ENCODE measurements around the gene PDCL3. TPM values are rescaled to one million over a fixed set of nuclear protein-coding genes. Genes with fewer than 3 reads are reported as not detected.

The PDCL3 gene
- total and polyA plus RNA-seq, 12 donors, result 9.6 to 51.3 (median 17.9) TPM

- no peaks in the 10 kb centered on the region for H3K36me3 ChIP-seq (replicated peaks in 1 of 2)
- no peaks in the 10 kb centered on the region for H3K27me3 ChIP-seq
- 34 to 45% (median 36%) methylated on average over 2 of the region's 2 CpGs for WGBS, 4 donors
- intact Hi-C loops (cut with DNase I), result no loop called here
- no peaks in the 10 kb centered on the region for H3K4me1 ChIP-seq (replicated peaks in 1 of 2)
- DNase-seq, result no peak
- TF ChIP-seq CTCF (IDR thresholded peaks at IDR 0.05), result no peak
- TF ChIP-seq POLR2A (IDR thresholded peaks at IDR 0.05), result no peak
- no peak overlapping the region for H3K27ac ChIP-seq
- no peaks in the 10 kb centered on the region for H3K9me3 ChIP-seq (replicated peaks in 1 of 3)
- no peak overlapping the region for H3K4me3 ChIP-seq
These were observed 44.0 kb upstream of the PDCL3 start for GRCh38 chr2:100518801-100519200.

GRCh38 chr2:100520224-100520623 is 42.6 kb upstream of the PDCL3 start:
- no peaks in the 10 kb centered on the region for H3K36me3 ChIP-seq (replicated peaks in 1 of 2)
- H3K9me3 ChIP-seq (replicated peaks in 1 of 3), result no peaks in the 10 kb centered on the region
- intact Hi-C loops (cut with DNase I), result no loop called here
- H3K4me3 ChIP-seq, result no peak overlapping the region
- TF ChIP-seq POLR2A (IDR thresholded peaks at IDR 0.05) (no peak), CTCF (IDR thresholded peaks at IDR 0.05) (no peak)
- no peak for DNase-seq
- H3K4me1 ChIP-seq (replicated peaks in 1 of 2), result no peaks in the 10 kb centered on the region
- no peak overlapping the region for H3K27ac ChIP-seq
- 65 to 69% (median 67%) methylated on average over 2 of the region's 2 CpGs for WGBS, 4 donors
- no peaks in the 10 kb centered on the region for H3K27me3 ChIP-seq

DNA sequence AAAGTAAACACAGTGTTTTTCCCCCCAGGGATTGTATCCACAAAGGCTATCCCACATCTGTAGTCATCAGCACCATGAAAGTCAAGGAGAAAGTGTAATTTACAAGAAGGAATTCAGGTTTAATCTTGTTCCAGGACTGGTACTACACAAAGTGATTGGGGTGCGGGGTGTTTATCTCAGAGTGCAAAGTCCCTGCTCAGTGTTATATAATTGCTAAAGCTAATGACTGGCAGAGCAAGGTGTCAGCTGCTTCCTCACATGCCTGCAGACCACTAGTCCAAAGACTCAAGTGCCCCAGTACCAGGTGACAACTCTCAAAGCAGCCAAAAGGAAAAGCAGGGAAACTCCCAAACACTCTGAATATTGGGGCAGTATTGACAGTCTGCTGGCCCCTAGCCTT is 40.4 kb upstream of the PDCL3 start:
- intact Hi-C loops (cut with DNase I), result no loop called here
- WGBS, 4 donors, result 83 to 95% (median 89%) methylated on average over 1 of the region's 1 CpG
- no peak overlapping the region for H3K27ac ChIP-seq
- no peaks in the 10 kb centered on the region for H3K36me3 ChIP-seq (replicated peaks in 1 of 2)
- no peak for TF ChIP-seq CTCF (IDR thresholded peaks at IDR 0.05)
- TF ChIP-seq POLR2A (IDR thresholded peaks at IDR 0.05), result no peak
- H3K9me3 ChIP-seq (replicated peaks in 1 of 3), result no peaks in the 10 kb centered on the region
- no peaks in the 10 kb centered on the region for H3K4me1 ChIP-seq (replicated peaks in 1 of 2)
- no peaks in the 10 kb centered on the region for H3K27me3 ChIP-seq
- H3K4me3 ChIP-seq, result no peak overlapping the region
- DNase-seq, result no peak

DNA sequence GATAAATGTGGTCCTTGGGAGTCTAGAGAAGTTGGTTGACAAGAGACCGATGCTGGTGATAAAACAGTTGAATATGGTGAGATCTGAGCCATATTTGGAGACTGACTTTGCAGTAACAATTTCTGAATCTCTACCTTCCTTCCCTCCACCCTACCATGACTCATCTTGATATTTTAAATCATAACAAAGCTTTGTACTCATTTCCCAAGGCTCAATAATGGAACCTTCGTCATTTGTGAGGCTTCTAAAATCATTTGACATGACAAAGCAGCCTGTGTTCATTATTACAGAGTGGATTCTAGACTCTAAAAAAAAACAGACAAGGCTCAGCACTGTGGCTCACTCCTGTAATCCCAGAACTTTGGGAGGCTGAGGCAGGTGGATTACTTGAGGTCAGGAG is 38.5 kb upstream of the PDCL3 start:
- TF ChIP-seq CTCF (IDR thresholded peaks at IDR 0.05) (no peak), POLR2A (IDR thresholded peaks at IDR 0.05) (no peak)
- WGBS, 4 donors, result 54 to 67% (median 61%) methylated on average over 2 of the region's 2 CpGs
- Histone ChIP-seq H3K36me3 (replicated peaks in 1 of 2) (no peaks in the 10 kb centered on the region), H3K4me3 (no peak overlapping the region), H3K9me3 (replicated peaks in 1 of 3) (no peaks in the 10 kb centered on the region), H3K27me3 (no peaks in the 10 kb centered on the region), H3K27ac (no peak overlapping the region), H3K4me1 (replicated peaks in 1 of 2) (no peaks in the 10 kb centered on the region)
- intact Hi-C loops (cut with DNase I), result no loop called here
- no peak for DNase-seq
